Measurements from ENCODE around the gene POPDC3. TPM values are rescaled to one million over a fixed set of nuclear protein-coding genes. Genes with fewer than 3 reads are reported as not detected.

Gene POPDC3
- total RNA-seq, 1 experiment from 2014 or later, result 24.2 TPM

DNA sequence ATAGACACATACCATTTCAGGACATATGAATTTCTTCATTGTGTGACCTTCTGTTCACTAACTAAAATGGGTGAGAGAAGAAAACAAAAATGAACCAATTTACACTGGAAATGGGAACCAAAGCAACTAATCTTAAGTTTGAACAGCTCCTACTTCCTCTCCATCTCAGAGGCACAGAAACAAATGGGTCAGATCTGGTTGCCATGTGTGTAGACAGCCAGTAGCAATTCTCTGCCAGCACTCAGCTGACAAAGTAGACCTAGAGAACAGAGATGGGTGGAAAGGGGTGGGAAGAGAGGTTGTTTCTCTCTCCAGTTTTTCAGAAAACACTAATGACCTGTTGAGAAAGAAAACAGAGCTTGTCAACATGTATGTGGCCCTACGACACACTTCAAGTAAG lies 14.3 kb upstream of the POPDC3 start:
- POLR2A ChIA-PET (ENCODE audit: unreplicated experiment), result interaction anchor here (0.6 kb wide), 1 partner anchor 12 kb away, joined by 3 read pairs; no protein-coding TSS in a partner anchor

DNA sequence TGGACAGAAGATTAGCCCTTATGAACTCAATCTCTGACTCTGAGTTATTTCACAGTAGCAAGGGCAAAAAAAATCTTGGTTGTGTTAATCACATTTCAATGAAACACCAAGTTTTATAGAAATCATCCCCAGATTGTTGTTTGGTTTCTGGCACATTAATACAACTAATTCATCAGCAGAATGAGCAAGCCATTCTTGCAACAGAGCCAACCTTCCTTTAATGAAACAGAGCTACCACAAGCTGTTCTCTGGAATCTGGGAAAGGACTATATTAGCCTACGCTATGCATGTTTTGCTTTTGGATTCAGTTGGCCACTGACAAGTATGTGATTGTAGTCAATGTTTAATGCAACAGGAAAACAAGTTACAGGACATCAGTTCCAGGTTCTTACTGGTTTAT lies 13.8 kb upstream of the POPDC3 start:
- intact Hi-C loops (cut with micrococcal nuclease; ENCODE audit: unreplicated experiment), result no loop called here
- no peak for DNase-seq
- no peaks in the 10 kb centered on the region for H4K20me1 ChIP-seq (ENCODE audit: insufficient read depth)
- no TSS peak for BruUV-seq (replicated peaks)
- H3K36me3 ChIP-seq (ENCODE audit: low read depth), result no peaks in the 10 kb centered on the region
- no peak overlapping the region for H2AFZ ChIP-seq
- no peaks in the 10 kb centered on the region for H3K27me3 ChIP-seq (ENCODE audit: insufficient read depth, low read depth)
- no peaks in the 10 kb centered on the region for H3K9me3 ChIP-seq (ENCODE audit: insufficient read depth, low read depth)
- H3K79me2 ChIP-seq (ENCODE audit: low read depth), result no peaks in the 10 kb centered on the region
- H3K4me3 ChIP-seq, result no peak overlapping the region
- peaks cover 6% of the 10 kb centered on the region; the same call in 1 of the 2 replicates for H3F3A ChIP-seq (ENCODE audit: insufficient read depth, low read depth)
- no peak overlapping the region for H3K4me2 ChIP-seq
- no peaks in the 10 kb centered on the region for H3K9me2 ChIP-seq (ENCODE audit: insufficient read depth)
- TF ChIP-seq EZH2 (IDR thresholded peaks at IDR 0.05; ENCODE audit: low read depth) (no peak), CTCF (conservative IDR thresholded peaks at IDR 0.05) (no peak)
- no peak overlapping the region for H3K27ac ChIP-seq
- ChIA-PET POLR2A (ENCODE audit: unreplicated experiment) (interaction anchor here (0.6 kb wide), 1 partner anchor 98 kb away, joined by 3 read pairs; no protein-coding TSS in a partner anchor), CTCF (no interaction called here)
- H3K4me1 ChIP-seq (replicated peaks; ENCODE audit: insufficient read depth), result peaks cover 8% of the 10 kb centered on the region; the same call in 1 of the 2 replicates

More for the DNA sequence above, 14.3 kb upstream of the POPDC3 start:
- intact Hi-C loops (cut with micrococcal nuclease; ENCODE audit: unreplicated experiment), result no loop called here
- Histone ChIP-seq H3K36me3 (ENCODE audit: low read depth) (no peaks in the 10 kb centered on the region), H4K20me1 (ENCODE audit: insufficient read depth) (no peaks in the 10 kb centered on the region), H3K27ac (no peak overlapping the region), H3K9me2 (ENCODE audit: insufficient read depth) (no peaks in the 10 kb centered on the region), H3K4me3 (no peak overlapping the region), H3K9me3 (ENCODE audit: insufficient read depth, low read depth) (no peaks in the 10 kb centered on the region), H2AFZ (no peak overlapping the region), H3K79me2 (ENCODE audit: low read depth) (no peaks in the 10 kb centered on the region), H3K4me2 (no peak overlapping the region), H3F3A (ENCODE audit: insufficient read depth, low read depth) (peaks cover 6% of the 10 kb centered on the region; the same call in 1 of the 2 replicates), H3K27me3 (ENCODE audit: insufficient read depth, low read depth) (no peaks in the 10 kb centered on the region), H3K4me1 (replicated peaks; ENCODE audit: insufficient read depth) (peaks cover 8% of the 10 kb centered on the region; the same call in 1 of the 2 replicates)
- BruUV-seq (replicated peaks), result no TSS peak
- TF ChIP-seq EZH2 (IDR thresholded peaks at IDR 0.05; ENCODE audit: low read depth), result no peak
- TF ChIP-seq CTCF (conservative IDR thresholded peaks at IDR 0.05), result no peak
- no peak for DNase-seq
- CTCF ChIA-PET, result interaction anchor here (0.5 kb wide), 1 partner anchor 14 kb away, joined by 3 read pairs; no protein-coding TSS in a partner anchor

DNA sequence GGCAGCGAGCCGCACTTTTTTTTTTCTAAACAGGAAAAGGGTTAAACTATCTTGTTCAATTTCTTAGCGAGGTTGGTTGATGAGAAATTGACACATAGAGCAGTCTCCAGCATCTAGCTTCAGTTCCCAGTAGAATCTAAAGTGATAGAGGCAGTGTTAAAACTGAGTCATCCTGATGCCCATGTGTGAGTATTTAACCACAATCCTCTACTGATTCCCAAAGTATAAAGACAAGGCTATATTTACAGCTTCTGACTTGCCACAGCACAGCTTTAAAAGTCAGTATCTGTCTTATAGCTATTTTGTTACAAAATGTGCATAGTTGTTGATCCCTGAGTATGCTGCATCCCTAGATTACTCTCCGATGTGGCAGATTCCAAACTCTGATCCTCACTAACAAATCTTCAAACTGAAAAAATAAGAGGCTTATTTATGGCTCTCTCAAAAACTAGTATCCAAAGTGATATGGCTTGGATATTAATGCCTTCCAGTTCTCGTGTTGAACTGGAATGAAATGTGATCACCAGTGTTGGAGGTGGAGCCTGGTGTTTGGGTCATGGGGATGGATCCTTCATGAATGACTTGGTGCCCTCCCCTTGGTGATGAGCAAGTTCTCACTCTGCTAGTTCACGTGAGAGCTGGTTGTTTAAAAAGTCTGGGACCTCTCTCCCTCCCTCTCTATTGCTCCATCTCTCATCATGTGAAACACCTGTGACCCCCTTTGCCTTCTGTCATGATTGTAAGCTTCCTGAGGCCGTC lies 13.1 kb upstream of the POPDC3 start:
- TF ChIP-seq EZH2 (IDR thresholded peaks at IDR 0.05; ENCODE audit: low read depth), result no peak
- no peak for TF ChIP-seq CTCF (conservative IDR thresholded peaks at IDR 0.05)
- Histone ChIP-seq H3K36me3 (ENCODE audit: low read depth) (no peaks in the 10 kb centered on the region), H3K79me2 (ENCODE audit: low read depth) (no peaks in the 10 kb centered on the region), H4K20me1 (ENCODE audit: insufficient read depth) (no peaks in the 10 kb centered on the region), H3K27ac (no peak overlapping the region), H3F3A (ENCODE audit: insufficient read depth, low read depth) (peaks cover 6% of the 10 kb centered on the region; the same call in 1 of the 2 replicates), H3K9me2 (ENCODE audit: insufficient read depth) (no peaks in the 10 kb centered on the region), H3K9me3 (ENCODE audit: insufficient read depth, low read depth) (no peaks in the 10 kb centered on the region), H3K4me2 (no peak overlapping the region), H3K4me3 (no peak overlapping the region), H2AFZ (no peak overlapping the region), H3K27me3 (ENCODE audit: insufficient read depth, low read depth) (no peaks in the 10 kb centered on the region), H3K4me1 (replicated peaks; ENCODE audit: insufficient read depth) (peaks cover 8% of the 10 kb centered on the region; the same call in 1 of the 2 replicates)
- no peak for DNase-seq
- POLR2A ChIA-PET (ENCODE audit: unreplicated experiment), result interaction anchor here (0.6 kb wide), 1 partner anchor 97 kb away, joined by 3 read pairs; no protein-coding TSS in a partner anchor
- CTCF ChIA-PET, result no interaction called here
- intact Hi-C loops (cut with micrococcal nuclease; ENCODE audit: unreplicated experiment), result no loop called here
- BruUV-seq (replicated peaks), result no TSS peak

Data from PC-9 (cell line).